LNCaP clone FGC (cell line): ENCODE data around the gene C2CD2.

Experiments used
- DNase-seq: peaks from one replicate; pipeline ENCODE4 v3.0.0-alpha.2; 2011; ENCODE audit warnings: low read depth
- H3K4me3 ChIP-seq: 2 replicates; pipeline ENCODE4 v1.5.1; 2011; ENCODE audit warnings: mild to moderate bottlenecking, low read depth, low read length, control low read depth
- CTCF ChIP-seq: IDR thresholded peaks from 2 replicates; pipeline ENCODE4 v1.5.1; 2012; ENCODE audit warnings: mild to moderate bottlenecking; ENCODE audit not compliant: control insufficient read depth, insufficient read depth; ENCODE audit errors: extremely low read depth

C2CD2 gene

GRCh38 chr21:41871293-41872030, 82.4 kb downstream of the C2CD2 start:
- no peak overlapping the region for H3K4me3 ChIP-seq
- no peak for DNase-seq
- no peak for TF ChIP-seq CTCF

GRCh38 chr21:41869771-41870170, 84.0 kb downstream of the C2CD2 start:
- no peak for TF ChIP-seq CTCF
- no peak overlapping the region for H3K4me3 ChIP-seq
- no peak for DNase-seq

GRCh38 chr21:41868062-41868710, 85.6 kb downstream of the C2CD2 start:
- no peak for TF ChIP-seq CTCF
- H3K4me3 ChIP-seq: no peak overlapping the region
- DNase-seq: no peak

- TF ChIP-seq CTCF: no peak
- H3K4me3 ChIP-seq: no peak overlapping the region
- no peak for DNase-seq
Measured at GRCh38 chr21:41867313-41867712, 86.5 kb downstream of the C2CD2 start.

- no peak overlapping the region for H3K4me3 ChIP-seq
- TF ChIP-seq CTCF: no peak
- no peak for DNase-seq
Measured at GRCh38 chr21:41866274-41866809, 87.5 kb downstream of the C2CD2 start.

- H3K4me3 ChIP-seq: no peak overlapping the region
- no peak for DNase-seq
- no peak for TF ChIP-seq CTCF
Measured at GRCh38 chr21:41865002-41865777, 88.6 kb downstream of the C2CD2 start.
